Activated CD8-positive, alpha-beta memory T cell treated with anti-CD3 and anti-CD28 coated beads, Interleukin-2, amount 50 U/mL, for 1 hour (primary cell): Measurements from ENCODE around the gene PTX3.

ENCODE experiments used
- DNase-seq: peaks from one replicate; pipeline ENCODE4 v3.0.0-alpha.2; 2020; ENCODE audit errors: extremely low read depth

Gene PTX3

GRCh38 chr3:157475921-157476414 lies 39.3 kb downstream of the PTX3 start:
- no peak for DNase-seq

DNA sequence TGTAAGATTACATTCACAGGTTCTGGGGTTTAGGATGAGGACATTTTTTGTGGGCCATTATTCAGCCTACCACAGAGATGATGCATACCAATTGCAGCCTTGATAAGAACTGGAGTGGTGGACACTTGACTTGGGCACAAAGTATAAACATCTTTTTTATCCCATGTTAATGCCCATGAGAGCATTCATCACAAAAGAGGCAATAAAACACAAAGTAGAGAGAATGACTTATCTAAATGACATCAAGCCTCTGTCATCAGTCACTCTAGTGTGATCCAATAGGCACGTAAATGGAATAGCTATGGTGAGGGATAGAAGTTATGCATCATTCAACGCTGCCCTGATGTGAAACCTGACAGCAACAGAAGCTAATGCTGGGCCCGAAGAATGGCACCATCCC lies 40.8 kb downstream of the PTX3 start:
- no peak for DNase-seq

- no peak for DNase-seq
Observed at GRCh38 chr3:157479464-157480243, 43.0 kb downstream of the PTX3 start.

- DNase-seq: no peak
Observed at GRCh38 chr3:157487339-157487738, 50.7 kb downstream of the PTX3 start.

- DNase-seq: no peak
Observed at GRCh38 chr3:157488144-157488543, 51.5 kb downstream of the PTX3 start.

DNA sequence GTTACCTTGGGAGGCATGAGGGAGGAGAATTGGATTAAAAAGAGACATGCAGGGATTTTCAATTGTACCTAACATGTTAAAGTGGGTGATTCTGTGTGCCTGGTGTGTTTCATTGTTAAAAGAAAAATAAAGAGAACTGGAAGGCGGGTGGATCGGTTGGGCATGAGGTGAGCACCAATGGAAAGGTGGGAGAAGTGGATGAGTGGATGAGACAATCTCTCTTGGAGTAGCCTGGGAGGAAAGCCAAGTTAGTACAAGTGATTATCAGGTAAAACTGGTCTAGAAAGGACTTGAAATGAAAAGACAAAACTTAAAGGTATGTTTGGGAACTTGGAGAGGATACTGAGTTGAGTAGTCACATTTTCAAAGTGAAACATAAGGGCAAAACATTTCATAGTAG lies 54.5 kb downstream of the PTX3 start:
- DNase-seq: no peak
